Body of pancreas (tissue), 4 donors: ENCODE results near the gene DCXR.

ENCODE experiments used
- POLR2A ChIP-seq, 3 donors: fragments of 450-650 bp; IDR thresholded peaks; one replicate each; pipeline ENCODE4 v1.6.1; 2016; ENCODE audit warnings: antibody characterized with exemption in 3 of 3, mild to moderate bottlenecking in 2 of 3
- TF ChIP-seq, protein P1 (sequence below), 7 experiments: fragments of 450-650 bp in 4 of 7; fragments of 200-600 bp in 3 of 7; sonication (generic) in 3 of 7; IDR thresholded peaks; one replicate each; pipeline ENCODE4 v1.5.1; 2016 to 2019; ENCODE audit warnings: antibody characterized with exemption in 7 of 7

DNA sequence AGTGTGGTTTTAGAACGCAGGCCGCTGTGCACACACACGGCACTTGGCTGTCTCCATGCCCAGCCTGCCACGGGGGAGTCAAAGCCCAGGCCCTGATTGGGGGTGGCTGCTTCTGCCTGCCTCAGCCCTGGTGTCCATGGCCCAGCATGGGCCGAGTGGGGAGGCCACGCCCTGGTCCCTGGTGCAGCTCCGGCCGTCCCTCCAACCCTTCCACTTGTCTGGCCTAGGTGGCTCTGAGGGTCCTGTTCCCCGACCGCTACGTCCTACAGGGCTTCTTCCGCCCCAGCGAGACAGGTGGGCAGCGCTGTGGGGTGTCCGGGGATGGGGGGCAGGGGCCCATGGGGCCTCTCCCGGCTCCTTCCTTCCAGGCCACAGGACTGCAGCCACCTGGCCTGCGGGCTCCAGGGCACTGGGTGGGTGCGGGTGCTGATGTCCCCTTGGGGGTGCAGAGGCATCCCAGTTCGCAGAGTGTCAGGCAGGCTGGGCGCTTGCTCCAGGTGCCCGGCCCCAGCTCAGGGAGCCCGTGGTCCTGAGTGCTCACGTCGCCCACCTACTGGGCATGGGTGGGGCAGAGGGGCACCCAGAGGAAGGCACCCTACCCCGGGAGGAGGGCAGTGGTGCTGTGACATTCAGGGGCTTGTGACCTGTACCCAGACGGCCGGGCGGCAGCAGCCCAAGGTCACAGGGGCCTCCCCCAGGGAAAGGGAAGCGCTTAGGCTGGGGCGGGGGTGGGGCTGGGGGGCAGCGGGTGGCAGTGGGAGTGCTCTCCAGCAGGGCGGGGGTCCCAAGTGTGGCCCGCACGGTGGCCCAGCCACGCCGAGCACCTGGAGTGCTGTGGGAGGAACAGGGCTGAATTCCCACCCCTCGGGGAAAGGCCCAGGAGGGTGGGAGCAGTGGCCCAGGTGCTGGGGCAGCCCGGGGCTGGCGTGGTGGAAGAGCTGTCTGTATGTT lies 26.6 kb downstream of the DCXR start:
- TF ChIP-seq, protein P1, sequence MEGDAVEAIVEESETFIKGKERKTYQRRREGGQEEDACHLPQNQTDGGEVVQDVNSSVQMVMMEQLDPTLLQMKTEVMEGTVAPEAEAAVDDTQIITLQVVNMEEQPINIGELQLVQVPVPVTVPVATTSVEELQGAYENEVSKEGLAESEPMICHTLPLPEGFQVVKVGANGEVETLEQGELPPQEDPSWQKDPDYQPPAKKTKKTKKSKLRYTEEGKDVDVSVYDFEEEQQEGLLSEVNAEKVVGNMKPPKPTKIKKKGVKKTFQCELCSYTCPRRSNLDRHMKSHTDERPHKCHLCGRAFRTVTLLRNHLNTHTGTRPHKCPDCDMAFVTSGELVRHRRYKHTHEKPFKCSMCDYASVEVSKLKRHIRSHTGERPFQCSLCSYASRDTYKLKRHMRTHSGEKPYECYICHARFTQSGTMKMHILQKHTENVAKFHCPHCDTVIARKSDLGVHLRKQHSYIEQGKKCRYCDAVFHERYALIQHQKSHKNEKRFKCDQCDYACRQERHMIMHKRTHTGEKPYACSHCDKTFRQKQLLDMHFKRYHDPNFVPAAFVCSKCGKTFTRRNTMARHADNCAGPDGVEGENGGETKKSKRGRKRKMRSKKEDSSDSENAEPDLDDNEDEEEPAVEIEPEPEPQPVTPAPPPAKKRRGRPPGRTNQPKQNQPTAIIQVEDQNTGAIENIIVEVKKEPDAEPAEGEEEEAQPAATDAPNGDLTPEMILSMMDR (IDR thresholded peaks at IDR 0.05): no peak
- no peak for TF ChIP-seq POLR2A (IDR thresholded peaks at IDR 0.05)
